Epidermal melanocyte (primary cell): ENCODE measurements around the gene PSORS1C1.

Experiments
- DNase-seq: peaks from one replicate; pipeline ENCODE4 v3.0.0; 2011; ENCODE audit warnings: low spot score; ENCODE audit not compliant: insufficient read length

The PSORS1C1 gene

DNA sequence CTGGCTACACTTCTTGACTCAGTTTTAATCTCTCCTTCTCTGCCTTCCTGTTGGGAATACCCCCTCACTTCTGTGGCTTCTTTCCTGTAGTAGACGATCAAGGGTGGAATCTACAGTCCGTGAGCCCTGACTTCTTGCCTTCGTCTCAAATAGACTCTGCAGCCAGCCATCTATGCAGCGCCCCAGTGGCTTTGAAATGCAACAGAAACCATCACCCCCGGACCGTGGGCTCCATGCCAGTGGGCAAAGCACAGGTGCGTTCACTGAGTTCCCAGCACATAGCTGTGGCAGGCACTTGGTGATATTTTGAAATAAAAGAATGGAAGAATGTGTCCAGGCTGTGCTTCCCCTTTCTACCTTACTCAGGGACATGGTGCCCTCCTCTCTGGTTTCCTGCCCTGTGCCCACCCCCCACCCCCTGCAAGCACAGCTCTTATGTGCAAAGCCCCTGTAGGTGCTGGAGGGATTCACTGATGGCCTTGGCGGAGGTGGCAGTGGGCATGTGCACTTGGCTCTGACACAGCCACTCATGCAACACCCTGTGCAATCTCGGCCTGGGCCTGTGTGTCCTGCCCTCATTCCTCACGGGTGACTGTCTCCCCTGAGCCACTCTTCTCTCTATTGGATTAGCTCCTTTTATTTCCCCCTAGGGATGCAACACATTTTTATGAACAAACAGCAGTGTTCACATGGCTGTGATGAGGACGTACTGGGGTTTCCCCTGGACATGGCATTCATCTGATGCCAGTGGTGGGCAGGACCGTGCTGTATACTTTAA, 11.2 kb downstream of the PSORS1C1 start:
- DNase-seq, result no peak

DNA sequence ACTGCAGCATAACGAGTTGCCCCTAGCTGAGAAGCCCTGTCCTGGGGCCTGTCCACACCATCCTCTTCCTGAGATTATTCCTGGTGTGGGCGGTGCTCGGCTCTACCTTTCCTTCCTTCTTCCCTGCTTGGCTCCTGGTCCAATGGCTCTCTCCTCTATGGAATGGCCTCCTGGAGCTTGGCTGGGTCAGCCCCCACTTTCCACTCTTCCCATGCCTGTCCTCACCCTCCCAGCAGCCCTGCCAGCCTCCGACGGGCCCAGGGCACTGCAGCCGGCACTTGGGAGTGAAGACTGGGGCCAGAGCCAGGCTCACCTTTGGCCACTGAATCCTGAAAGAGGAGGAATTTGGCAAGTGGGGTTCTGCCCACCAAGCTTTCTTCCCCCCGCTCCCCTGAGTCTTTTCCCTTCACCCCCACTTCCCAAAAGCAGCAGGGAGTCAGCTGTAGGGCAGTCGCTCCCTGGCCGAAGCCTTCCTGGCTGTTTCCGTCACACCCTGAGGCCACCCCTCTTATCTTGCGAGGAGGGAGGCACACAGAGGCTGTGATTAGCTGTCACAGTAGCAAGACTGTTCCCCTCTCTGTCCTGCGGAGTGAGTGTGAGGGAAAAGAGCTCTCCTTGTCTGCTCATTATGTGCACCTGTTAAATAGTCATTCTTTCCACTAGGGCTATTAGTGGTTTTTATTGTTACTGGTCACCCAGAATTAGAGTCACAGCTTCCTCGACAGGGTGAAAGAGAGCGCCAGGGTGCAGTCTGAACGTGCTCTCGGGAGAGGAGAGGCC, 12.0 kb downstream of the PSORS1C1 start:
- DNase-seq, result no peak

DNA sequence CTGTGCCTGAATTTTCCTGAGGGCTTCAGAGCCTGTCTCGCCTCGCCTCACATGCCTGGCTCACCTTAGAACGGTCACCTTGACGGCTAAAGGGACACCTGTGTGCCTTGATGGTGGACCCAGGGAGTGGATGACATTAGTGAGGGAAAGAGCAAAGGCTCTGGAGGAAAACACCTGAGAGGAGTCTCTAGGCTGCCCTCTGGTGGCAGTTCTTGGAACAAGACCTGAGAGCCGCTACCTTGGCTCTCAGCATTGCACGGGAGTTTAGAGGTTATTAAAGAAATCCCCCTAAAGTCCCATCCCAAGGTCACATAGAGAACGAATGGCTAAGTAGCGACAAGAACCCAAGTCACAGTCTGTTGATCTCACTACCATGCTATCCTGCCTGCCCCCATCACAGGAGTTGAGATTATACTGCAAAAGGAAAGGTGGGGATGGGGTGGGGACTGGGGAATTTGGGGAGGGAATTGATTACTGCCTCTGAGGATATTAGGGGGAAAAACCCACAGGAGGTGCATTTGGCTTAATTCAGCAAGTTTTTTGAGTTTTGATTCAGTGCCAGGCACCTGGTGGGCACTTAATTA, 13.6 kb downstream of the PSORS1C1 start:
- peak; percentile 31 for DNase-seq

DNA sequence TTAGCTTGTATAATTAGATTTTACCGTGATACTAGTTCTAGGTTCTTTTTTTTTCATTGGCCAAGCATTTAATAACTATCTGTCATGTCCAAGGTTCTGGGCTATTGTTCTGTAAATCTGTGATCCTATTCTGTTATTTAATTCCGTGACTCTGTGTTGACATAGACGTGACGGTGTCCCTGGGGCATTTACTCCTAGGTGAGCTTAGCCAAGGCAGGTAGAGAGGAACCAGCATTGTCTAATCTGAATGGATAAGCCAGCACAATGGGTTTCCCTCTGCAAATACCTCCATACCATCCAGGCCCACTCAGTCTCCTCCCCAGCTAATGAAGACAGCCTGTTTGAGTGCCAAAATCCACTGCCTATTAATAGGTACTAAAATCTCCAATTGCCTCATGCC, 14.5 kb downstream of the PSORS1C1 start:
- no peak for DNase-seq

DNA sequence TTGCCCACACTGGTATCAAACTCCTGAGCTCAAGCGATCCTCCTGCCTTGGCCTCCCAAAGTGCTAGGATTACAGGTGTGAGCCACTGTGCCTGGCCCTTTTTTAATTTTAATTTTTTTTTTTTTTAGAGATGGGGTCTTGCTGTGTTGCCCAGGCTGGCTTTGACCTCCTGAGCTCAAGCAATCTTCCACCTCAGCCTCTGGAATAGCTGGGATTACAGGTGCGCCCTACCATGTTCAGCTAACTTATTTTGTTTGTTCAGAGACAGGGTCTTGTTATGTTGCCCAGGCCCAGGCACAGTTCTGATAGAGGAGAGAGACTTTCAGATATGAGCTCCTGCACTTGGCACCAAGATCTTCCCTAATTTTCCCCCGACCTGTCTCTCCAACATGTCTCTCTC, 16.2 kb downstream of the PSORS1C1 start:
- no peak for DNase-seq

DNA sequence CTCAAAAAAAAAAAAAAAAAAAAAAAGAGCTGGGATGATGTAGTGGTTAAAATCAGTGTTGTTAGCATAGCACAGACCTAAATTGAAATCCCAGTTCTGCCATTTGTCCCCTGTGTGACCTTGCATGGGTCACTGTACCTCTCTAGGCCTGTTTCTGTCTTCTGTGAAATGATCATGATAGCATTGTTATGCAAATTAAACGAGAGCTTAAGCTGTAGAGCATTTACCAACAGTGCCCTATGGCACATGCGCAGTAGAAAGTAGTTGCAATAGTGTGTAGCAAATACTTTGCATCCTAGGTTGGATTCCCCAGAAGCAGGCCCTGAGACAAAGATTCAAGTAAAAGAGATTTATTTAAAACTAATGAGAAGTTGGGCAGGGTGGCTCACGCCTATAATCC, 17.0 kb downstream of the PSORS1C1 start:
- DNase-seq, result no peak

DNA sequence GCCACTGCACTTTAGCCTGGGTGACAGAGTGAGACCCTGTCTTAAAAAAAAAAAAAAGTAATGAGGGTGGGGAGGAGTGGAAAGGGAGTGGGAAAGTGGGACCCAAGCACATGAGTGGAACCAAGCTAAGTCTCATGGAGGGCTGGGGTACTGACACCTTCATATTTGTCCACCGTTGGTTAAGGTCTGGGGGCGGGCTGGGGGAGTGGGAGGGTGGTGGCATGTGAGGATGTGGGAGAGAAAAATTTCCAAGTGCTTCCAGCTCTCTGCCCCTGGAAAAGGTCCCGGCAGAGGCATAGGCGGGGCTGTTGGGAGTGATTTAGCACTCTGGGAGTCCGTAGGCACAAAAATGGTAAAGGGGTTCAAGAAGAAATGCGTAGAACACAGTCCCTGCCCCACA, 18.2 kb downstream of the PSORS1C1 start:
- no peak for DNase-seq

DNA sequence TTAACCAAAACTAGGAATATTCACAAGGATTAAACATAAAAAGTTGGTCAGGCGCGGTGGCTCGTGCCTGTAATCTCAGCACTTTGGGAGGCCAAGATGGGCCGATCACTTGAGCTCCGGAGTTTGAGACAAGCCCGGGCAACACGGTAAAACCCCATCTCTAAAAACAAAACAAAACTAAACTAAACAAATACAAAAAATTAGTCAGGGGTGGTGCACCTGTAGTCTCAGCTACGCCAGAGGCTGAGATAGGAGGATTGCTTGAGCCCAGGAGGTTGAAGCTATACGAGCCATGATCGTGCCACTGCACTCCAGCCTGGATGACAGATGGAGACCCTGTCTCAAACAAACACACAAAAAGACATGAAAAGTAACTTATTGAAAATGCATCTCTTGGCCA, 21.1 kb downstream of the PSORS1C1 start:
- DNase-seq, result no peak

DNA sequence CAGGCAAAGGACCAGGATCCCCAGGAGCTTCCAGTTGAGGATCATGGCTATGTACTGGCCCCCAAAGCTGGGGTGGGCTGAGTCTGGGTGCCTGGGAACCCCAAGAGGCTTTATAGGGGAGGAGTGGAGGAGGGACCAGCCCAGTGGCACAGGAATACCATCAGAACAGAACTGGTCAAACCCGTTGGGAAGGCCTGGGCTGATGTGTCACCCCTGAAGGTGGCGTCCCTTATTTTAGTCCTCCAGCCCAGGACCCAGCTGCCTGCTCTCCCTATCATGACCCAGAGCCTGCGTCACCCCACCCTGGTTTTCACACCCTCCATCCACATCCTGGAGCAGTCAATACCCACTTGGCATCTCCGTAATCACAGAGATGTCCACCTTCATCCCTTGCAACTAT, 24.4 kb downstream of the PSORS1C1 start, which contains the start of gene PSORS1C2:
TSS of gene PSORS1C2 (minus strand) at position 85 of the 400 bp plus-strand sequence. CDS start at position 45, 40 bp downstream.
- no peak for DNase-seq

DNA sequence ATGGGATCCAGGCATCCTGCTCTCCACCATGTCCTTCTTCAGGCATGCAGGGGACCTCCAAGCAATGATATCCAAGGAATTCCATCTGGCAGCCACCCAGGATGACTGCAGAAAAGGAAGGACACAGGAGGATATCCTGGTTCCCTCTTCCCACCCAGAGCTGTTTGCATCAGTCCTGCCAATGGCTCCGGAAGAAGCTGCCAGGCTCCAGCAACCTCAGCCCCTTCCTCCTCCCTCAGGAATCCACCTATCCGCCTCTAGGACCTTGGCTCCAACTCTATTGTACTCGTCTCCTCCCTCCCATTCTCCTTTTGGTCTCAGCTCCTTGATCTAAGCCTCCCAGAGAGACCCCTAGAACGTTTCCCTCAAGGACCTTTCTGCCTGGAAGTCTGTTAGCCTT, 25.0 kb downstream of the PSORS1C1 start:
- no peak for DNase-seq

DNA sequence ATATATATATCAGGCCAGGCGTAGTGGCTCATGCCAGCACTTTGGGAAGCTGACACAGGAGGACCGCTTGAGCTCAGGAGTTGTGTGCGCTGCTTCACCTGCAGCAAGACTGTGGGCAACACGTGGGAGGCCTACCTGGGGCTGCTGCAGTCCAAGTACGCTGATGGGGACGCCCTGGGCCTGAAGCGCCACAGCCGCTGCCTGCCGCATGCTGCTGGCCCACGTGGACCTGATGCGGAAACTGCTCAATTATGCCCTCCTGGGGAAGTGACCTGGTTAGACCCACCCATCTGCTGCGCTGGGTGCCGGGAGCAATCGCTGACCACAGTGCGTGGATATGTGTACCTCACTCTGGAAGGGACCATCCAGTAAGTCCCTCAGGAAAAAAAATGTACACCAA, 26.0 kb downstream of the PSORS1C1 start:
- DNase-seq, result no peak

DNA sequence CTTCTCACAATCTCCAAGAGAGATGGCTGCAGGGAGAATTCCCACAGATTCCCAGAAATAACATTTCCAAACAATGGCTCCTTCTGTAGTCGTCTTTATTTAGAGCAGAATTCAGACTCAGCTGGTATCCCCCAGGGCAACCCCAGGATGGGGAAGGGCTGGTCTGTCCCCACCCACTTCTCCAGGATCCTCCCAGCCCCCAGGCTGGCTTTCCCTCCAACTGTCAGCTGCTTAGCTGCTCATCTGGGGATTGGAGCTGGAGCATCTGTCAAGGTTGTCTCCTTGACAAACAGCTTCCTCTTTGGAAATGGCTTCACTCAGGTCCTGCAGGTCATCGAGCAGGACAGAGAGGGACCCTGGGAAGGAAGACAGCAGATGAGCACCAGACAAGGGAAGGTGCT, 27.8 kb downstream of the PSORS1C1 start:
- peak; percentile 89 for DNase-seq

DNA sequence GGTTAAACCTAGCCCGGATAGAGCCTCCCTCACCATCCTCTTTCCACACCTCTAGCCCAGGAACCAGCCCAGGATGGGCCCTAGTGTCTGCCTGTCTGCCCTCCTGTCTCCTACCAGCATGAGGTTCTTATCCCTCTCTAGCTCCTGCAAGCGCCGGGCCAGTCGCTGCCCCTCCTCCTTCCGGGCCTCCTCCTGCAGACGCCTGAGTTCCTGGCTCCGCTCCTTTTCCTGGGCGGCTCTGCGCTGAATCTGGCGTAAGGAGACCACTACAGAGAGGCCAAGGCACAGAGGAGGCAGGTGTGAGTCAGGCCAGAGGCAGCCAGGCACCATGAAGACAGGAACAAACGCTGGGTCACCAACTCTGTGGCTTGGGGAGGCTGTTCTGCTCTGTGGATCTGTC, 28.5 kb downstream of the PSORS1C1 start:
- DNase-seq, result no peak

DNA sequence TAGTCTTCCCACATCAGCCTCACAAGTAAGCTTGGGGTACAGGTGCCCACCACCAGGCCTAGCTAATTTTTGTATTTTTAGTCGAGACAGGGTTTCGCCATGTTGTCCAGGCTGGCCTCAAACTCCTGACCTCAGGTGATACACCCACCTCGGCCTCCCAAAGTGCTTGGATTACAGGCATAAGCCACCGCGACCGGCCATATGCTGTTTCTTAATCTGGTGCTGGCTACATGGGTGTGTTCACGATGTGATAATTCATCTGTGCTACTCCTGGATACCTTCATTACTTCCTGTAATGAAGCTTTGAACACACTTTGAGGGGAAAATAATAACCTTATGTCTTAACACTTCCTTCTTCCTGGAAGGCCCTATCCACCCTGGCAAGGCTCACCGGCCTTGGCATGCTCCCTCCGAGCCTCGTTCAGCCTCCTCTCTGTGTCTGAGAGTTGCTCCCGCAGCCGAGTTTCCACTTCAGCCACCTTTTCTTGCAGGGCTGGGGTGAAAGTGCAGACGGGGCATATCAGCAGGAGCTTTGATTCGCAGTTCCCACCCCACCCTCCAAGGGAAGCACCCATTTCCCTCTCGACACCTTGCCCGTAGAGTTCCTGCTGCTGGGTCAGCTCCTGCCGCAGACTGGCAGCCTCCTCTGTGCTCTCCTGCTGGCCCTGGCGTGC, 29.8 kb downstream of the PSORS1C1 start:
- DNase-seq, result no peak

DNA sequence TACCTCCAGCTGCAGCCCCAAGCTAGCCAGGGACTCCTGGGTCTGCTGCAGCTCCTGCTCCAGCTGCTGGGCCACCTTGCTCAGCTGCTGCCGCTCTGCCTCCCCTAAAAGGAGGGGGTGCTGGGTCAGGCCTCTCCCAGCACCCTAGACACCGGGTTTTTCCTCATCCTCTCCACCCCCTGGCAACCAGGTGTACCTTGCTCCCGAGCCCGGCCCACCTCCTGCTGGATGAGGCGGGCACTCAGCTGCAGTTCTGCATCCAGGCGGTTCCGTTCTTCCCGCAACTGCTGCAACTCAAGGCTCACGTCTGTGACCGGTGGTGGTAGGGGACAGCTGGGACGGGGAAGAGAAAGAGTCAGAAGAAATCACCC, 30.4 kb downstream of the PSORS1C1 start:
- no peak for DNase-seq

DNA sequence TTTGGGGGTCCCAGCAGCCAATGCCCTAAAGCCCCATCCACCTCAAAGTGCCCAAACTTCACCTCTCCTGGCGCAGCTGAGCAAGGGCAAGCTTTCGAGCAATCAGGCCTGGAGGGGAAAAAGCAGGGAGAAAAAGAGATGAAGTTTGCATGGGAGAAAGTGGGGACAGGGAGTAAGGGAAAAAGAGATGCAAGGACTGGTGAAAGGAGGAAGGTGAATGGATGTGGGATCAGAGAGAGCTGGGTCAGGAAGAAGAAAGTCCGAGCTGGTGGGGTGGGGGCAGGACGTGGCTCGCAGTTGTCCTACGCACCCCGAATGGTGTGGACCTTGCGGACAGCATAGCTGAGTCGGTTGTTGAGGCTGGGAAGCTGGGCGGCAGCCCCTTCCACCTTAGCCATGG, 30.8 kb downstream of the PSORS1C1 start:
- no peak for DNase-seq

DNA sequence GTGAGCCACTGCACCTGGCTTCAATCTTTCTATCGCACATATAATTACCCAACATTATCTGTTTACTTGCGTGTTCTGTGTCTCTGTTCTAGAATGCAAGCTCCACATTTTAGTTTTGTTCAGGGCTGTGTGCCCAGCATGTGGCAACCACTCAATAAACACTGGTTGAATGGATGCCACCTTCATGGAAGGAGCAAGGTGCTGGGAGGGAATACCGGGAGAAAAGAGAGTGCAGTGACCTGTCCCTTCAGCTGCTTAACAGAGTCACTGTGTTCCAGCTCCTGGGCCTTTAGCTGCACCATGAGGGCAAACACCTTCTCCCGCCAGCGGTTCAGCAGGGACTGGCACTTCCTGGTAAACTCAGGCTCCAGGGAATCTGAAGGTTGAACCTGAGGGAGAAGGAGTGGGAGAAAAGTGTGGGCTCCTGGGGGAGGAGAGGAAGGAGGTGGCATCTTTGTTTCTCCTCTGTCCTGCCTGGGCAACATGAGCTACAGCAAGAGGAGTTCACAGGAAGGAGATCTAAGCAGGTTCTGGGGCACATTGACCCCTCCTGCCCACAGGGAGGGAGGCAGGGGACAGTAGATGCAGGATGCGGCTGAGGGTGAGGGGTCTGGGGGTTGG, 35.3 kb downstream of the PSORS1C1 start:
- no peak for DNase-seq

DNA sequence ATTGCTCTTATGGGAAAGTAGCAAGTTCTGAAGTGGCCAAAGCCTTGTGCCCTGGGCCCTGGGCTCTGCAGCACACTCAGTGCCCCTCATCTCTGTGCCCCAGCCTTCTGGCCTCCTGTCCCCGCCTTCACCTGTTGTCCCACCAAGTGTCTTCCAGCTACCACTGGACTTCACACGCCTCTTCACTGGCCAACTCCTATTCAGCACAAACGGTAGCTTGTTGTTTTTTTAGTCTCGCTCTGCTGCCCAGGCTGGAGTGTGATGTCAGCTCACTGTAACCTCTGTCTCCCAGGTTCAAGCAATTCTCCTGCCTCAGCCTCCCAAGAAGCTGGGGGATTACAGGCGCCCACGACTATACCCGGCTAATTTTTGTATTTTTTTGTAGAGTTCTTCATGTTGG, 38.2 kb downstream of the PSORS1C1 start:
- no peak for DNase-seq

DNA sequence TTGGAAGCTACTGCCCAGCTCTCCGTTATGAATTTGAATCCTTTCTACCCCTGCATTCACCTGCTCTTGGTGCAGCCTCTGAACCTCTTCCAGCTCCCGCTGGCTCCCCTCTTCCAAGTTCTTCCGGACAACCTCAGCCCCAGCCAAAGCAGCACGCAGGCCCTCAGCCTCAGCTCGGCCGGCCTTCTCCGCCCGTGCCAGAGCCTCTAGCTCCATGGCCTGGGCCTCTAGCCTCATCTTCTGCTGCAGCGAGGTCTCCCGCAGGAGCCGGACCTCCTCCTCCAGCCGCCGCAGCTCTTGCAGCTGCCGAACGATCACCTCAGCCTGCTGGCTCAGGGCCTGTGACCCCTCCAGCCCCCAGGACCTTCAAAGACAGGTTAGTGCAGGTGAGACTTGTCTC, 39.8 kb downstream of the PSORS1C1 start:
- no peak for DNase-seq

DNA sequence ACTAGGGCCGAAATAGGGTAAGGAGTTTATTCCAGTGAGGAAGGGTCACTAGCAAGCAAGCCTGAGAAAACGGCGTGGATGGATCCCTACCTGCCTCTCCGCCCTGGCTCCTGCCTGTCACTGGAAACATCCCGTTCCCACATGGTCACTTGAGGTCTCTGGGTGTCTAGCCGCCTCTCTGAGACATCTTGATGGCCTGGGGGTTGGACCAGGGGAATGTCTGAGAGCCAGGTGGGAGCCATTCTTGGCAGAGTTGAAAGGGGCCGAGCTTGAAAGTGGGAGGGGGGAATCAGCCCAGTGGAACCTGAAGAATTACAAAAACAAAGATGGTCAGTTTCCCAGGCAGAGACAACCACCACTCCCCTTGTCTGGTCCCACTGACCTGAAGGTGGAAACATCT, 42.0 kb downstream of the PSORS1C1 start:
- no peak for DNase-seq

DNA sequence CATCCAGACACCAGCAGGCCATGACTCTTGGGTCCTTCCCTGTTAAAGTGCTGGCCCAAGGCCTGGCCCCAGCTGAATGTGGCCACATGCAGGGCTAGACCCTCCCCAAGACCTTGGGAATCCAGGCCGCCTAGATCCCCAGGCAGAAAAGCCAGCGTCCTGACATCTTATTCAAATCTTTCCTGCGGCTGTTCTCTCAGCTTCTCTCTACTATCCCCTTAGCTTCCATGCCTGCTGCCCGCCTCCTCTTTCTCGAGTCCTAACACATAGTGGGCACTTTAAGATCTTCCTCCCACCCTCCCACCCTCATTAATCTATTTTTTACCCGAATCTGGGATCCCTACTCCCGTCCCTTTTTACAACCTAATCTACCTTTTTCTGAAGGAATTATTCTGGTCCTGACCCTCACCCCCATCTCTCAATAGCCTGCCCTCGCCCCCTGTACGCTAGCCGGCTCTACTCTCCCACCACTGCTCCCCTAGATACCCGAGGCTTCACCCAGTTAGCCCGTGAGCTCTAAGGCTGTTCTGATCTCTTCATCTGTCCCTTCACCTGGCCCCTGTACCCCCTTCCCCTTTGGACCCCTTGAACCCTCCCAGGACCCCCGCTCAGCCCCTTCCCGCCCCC, 43.0 kb downstream of the PSORS1C1 start, which contains the start of gene CCHCR1:
TSS of gene CCHCR1 (minus strand) at position 290 of the 627 bp plus-strand sequence. CDS start at position 88, 202 bp downstream.
- no peak for DNase-seq
